Osteocyte (in vitro differentiated cells): ENCODE data around the gene MMP17. TPM values are rescaled to one million over a fixed set of nuclear protein-coding genes. Genes with fewer than 3 reads are reported as not detected.

Experiments
- DNase-seq: peaks from one replicate; pipeline ENCODE4 v3.0.0; 2021; ENCODE audit warnings: mixed read lengths; ENCODE audit not compliant: unreplicated experiment; ENCODE audit errors: extremely low spot score
- H3K27ac Mint-ChIP-seq: one replicate; pipeline ENCODE4 v1.8.0; 2021; ENCODE audit warnings: mild to moderate bottlenecking, mixed read lengths; ENCODE audit not compliant: unreplicated experiment
- H3K27me3 Mint-ChIP-seq: one replicate; pipeline ENCODE4 v1.8.0; 2021; ENCODE audit warnings: mixed read lengths; ENCODE audit not compliant: unreplicated experiment
- H3K36me3 Mint-ChIP-seq: one replicate; pipeline ENCODE4 v1.8.0; 2021; ENCODE audit warnings: mixed read lengths; ENCODE audit not compliant: unreplicated experiment
- H3K4me1 Mint-ChIP-seq: one replicate; pipeline ENCODE4 v1.8.0; 2021; ENCODE audit warnings: mixed read lengths; ENCODE audit not compliant: unreplicated experiment
- H3K4me3 Mint-ChIP-seq: one replicate; pipeline ENCODE4 v1.8.0; 2021; ENCODE audit warnings: mild to moderate bottlenecking, moderate library complexity, mixed read lengths; ENCODE audit not compliant: unreplicated experiment
- H3K9me3 Mint-ChIP-seq: one replicate; pipeline ENCODE4 v1.8.0; 2021; ENCODE audit warnings: mixed read lengths; ENCODE audit not compliant: unreplicated experiment
- total RNA-seq: library from RNA; stranded (reverse); gene quantifications from 2 replicates; pipeline ENCODE4 v1.2.1, GENCODE V29; 2021
- TF ChIP-seq, protein P1 (sequence below): fragments of 200-600 bp; sonication (generic); IDR thresholded peaks from 2 replicates; pipeline ENCODE4 v1.5.0; 2021; ENCODE audit warnings: antibody characterized with exemption, mild to moderate bottlenecking, moderate library complexity

The MMP17 gene
- total RNA-seq, 1 donor from 2014 or later = 1.7 TPM

DNA sequence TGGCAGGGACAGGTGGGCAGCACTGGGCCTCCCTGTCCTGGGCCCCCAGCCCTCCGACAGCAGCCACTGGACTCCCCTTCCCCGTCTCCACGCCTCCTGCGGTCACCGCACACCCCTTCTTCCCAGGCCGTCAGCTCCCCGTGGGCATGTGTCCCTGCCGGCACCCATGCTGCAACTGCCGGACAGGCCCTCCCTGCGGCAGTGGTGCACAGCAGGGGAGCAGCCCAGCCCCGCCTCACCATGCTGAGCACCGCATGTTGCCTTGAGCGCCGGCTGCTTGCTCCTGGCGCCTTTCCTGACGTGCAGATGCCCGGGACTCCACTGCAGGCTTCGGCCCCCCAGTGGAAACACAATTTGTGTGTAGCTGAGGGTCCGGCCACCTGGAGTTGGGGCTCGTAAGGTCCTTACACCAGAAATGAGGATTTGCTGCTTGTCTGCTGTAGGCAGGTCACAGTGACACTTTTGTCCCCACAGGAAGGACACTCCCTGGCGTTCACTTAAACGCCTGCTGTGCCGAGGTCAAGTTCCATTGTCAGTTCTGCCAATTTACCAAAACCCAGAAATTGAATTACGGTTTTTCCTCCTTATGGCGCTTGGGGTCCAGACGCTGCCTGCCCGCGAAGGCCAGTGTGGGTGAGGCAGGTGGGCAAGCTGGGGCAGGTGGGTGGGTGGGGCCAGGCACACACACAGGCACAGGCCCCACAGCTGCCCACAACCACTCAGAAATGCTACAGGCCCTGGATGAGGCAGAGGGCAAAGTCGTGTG is 28.2 kb upstream of the MMP17 start:
- H3K36me3 Mint-ChIP-seq = peaks cover 21% of the 10 kb centered on the region
- peaks cover 6% of the 10 kb centered on the region for H3K4me1 Mint-ChIP-seq
- H3K9me3 Mint-ChIP-seq = no peaks in the 10 kb centered on the region
- TF ChIP-seq, protein P1, sequence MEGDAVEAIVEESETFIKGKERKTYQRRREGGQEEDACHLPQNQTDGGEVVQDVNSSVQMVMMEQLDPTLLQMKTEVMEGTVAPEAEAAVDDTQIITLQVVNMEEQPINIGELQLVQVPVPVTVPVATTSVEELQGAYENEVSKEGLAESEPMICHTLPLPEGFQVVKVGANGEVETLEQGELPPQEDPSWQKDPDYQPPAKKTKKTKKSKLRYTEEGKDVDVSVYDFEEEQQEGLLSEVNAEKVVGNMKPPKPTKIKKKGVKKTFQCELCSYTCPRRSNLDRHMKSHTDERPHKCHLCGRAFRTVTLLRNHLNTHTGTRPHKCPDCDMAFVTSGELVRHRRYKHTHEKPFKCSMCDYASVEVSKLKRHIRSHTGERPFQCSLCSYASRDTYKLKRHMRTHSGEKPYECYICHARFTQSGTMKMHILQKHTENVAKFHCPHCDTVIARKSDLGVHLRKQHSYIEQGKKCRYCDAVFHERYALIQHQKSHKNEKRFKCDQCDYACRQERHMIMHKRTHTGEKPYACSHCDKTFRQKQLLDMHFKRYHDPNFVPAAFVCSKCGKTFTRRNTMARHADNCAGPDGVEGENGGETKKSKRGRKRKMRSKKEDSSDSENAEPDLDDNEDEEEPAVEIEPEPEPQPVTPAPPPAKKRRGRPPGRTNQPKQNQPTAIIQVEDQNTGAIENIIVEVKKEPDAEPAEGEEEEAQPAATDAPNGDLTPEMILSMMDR = no peak
- no peaks in the 10 kb centered on the region for H3K27me3 Mint-ChIP-seq
- no peak for DNase-seq
- no peak overlapping the region for H3K4me3 Mint-ChIP-seq
- no peak overlapping the region for H3K27ac Mint-ChIP-seq

DNA sequence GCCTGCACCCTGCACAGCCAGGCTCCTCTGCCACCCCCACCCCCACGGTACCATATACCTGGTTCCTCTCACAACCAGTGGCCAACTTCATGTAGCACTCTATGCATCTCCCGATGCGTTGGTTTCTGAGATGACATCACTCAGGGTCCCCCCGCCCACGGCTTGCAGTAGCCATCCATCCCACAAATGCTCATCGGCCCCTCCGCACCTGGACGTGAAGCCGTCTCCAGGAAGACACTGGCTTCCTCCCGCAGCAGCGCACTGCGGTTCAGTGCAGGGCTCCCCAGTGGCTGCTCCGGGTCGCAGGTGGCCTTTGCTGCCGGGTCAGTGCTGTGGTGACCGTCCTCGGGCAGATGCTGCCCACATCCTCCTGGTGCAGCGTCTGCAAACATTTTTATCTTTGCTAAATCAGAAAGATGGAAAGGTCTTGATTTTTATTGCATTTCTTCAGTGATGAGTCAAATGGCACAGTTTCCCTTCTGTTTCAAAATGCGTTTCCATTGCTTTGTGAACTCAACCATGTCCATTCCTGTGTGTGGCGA is 27.5 kb upstream of the MMP17 start:
- Mint-ChIP-seq H3K27ac (no peak overlapping the region), H3K9me3 (no peaks in the 10 kb centered on the region), H3K4me3 (no peak overlapping the region), H3K4me1 (peaks cover 6% of the 10 kb centered on the region), H3K36me3 (peaks cover 21% of the 10 kb centered on the region), H3K27me3 (no peaks in the 10 kb centered on the region)
- DNase-seq = no peak
- TF ChIP-seq, protein P1 = no peak

DNA sequence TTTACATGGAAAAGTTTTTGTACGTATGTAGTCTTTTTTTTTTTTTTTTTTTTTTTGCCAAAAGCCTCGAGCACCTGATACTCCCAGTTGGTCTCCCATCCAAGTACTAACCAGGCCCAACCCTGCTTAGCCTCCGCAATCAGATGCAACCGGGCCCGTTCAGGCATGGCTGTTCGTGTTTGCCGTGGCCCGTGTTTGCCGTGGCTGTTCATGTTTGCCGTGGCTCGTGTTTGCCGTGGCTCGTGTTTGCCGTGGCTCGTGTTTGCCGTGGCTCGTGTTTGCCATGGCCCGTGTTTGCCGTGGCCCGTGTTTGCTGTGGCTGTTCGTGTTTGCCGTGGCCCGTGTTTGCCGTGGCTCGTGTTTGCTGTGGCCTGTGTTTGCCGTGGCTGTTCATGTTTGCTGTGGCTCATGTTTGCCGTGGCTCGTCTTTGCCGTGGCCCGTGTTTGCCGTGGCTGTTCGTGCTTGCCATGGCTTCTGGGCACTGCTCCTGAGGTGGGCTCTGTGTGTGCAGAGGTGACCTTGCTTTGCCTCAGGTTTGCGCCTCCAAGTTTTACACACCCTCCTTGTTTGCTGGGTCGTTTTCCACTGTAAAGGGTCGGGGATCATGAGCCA is 26.8 kb upstream of the MMP17 start:
- Mint-ChIP-seq H3K36me3 (peaks cover 21% of the 10 kb centered on the region), H3K4me3 (no peak overlapping the region), H3K4me1 (peaks cover 6% of the 10 kb centered on the region), H3K9me3 (no peaks in the 10 kb centered on the region), H3K27me3 (no peaks in the 10 kb centered on the region), H3K27ac (no peak overlapping the region)
- no peak for DNase-seq
- TF ChIP-seq, protein P1 = no peak

DNA sequence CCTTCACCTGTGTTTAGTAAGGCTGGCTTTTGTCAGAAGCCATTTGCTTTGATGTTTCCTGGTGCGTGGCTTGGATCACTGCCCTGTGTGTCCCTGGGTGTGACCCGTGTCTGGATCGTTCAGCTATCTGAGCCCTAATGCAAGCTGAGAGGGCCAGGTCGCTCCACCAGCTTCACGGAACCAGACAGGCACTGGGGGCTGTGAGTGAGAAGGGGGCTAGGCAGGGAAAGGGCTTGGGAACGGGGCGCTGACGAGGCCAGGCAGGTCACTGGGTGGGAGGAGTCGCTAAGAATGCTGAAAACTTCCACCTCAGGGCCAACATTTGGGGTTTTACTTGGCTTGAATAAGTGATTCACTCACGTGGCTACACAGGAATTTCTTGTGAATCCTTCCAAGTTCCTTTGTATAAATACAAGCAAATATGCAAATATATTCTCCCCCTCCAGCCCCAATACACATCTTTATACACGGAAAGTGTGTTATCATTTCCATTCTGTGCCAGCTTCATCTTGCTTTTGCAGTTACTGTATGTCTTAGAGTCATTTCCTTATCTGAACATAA is 24.2 kb upstream of the MMP17 start:
- DNase-seq = no peak
- Mint-ChIP-seq H3K4me3 (no peak overlapping the region), H3K27me3 (no peaks in the 10 kb centered on the region), H3K9me3 (no peaks in the 10 kb centered on the region), H3K27ac (no peak overlapping the region), H3K36me3 (peaks cover 17% of the 10 kb centered on the region), H3K4me1 (peaks cover 6% of the 10 kb centered on the region)
- TF ChIP-seq, protein P1 = no peak

DNA sequence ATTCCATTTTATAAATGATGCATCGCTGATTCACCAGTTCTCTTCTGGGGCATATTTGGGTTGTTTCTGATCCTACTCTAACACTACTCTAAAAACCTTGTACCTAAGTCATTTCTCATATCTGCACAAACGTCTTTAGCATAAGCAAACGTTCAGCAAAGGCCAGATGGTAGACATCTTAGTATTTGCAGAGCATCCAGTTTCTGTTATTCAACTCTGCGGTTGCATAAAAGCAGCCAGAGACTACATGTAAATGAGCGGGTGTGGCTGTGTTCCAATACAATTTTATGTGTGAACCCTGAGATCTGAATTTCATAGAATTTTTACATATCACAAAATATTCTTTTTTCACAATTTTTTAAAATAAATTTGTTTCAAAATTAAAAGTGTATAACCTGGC is 22.8 kb upstream of the MMP17 start:
- no peaks in the 10 kb centered on the region for H3K9me3 Mint-ChIP-seq
- H3K36me3 Mint-ChIP-seq = peaks cover 10% of the 10 kb centered on the region
- no peak overlapping the region for H3K27ac Mint-ChIP-seq
- H3K4me3 Mint-ChIP-seq = no peak overlapping the region
- peaks cover 6% of the 10 kb centered on the region for H3K4me1 Mint-ChIP-seq
- H3K27me3 Mint-ChIP-seq = no peaks in the 10 kb centered on the region
- TF ChIP-seq, protein P1 = no peak
- DNase-seq = no peak
